PC-3 (cell line): Measurements from ENCODE around the gene RDM1. TPM values are rescaled to one million over a fixed set of nuclear protein-coding genes. Genes with fewer than 3 reads are reported as not detected.

Experiments
- ATAC-seq: fragments of 200-7000 bp; cut with Tn5 transposase; 2 replicates; pipeline ENCODE4 v1.9.1; 2020; ENCODE audit warnings: mild to moderate bottlenecking, moderate library complexity
- BruUV-seq: library from RNA; stranded (reverse); fragments of 400-500 nt; replicated peaks from 2 replicates; lab custom pipeline; 2021; lab: Mats Ljungman, UMichigan
- CTCF ChIA-PET: fragments of 300-600 bp; sonication (Branson Sonifier 250); formaldehyde crosslinking; loops from one replicate; lab custom pipeline; 2022; ENCODE audit warnings: antibody characterized with exemption; lab: Charles Lee
- POLR2A ChIA-PET: fragments of 300-600 bp; sonication (Branson Sonifier 250); formaldehyde crosslinking; loops from one replicate; lab custom pipeline; 2022; ENCODE audit warnings: antibody characterized with exemption; ENCODE audit not compliant: unreplicated experiment; lab: Charles Lee
- DNase-seq: peaks from one replicate; pipeline ENCODE4 v3.0.0-alpha.2; 2015
- H2AFZ ChIP-seq: fragments of 300-600 bp; sonication (generic); 2 replicates; pipeline ENCODE4 v1.6.0; 2016; ENCODE audit warnings: antibody characterized with exemption, low read length
- H3F3A ChIP-seq: fragments of 300-600 bp; sonication (generic); one replicate; pipeline ENCODE4 v1.6.0; 2017; ENCODE audit warnings: antibody characterized with exemption, low read length, control low read depth, mild to moderate bottlenecking; ENCODE audit not compliant: unreplicated experiment
- H3K27ac ChIP-seq: fragments of 300-600 bp; sonication (generic); 2 replicates; pipeline ENCODE4 v1.5.1; 2016; ENCODE audit warnings: mild to moderate bottlenecking, low read length
- H3K27me3 ChIP-seq: fragments of 300-600 bp; sonication (generic); 2 replicates; pipeline ENCODE4 v1.6.1; 2016; ENCODE audit warnings: low read length, mixed read lengths
- H3K36me3 ChIP-seq: fragments of 300-600 bp; sonication (generic); 2 replicates; pipeline ENCODE4 v1.6.1; 2016; ENCODE audit warnings: low read depth, mixed run types, low read length, mixed read lengths
- H3K4me1 ChIP-seq: fragments of 300-600 bp; sonication (generic); 2 replicates; pipeline ENCODE4 v1.5.1; 2016; ENCODE audit warnings: low read length; ENCODE audit not compliant: insufficient read depth
- H3K4me2 ChIP-seq: fragments of 300-600 bp; sonication (generic); 2 replicates; pipeline ENCODE4 v1.6.0; 2016; ENCODE audit warnings: low read length
- H3K4me3 ChIP-seq: fragments of 300-600 bp; sonication (generic); 2 replicates; pipeline ENCODE4 v1.5.1; 2016; ENCODE audit warnings: mild to moderate bottlenecking, low read length, mixed read lengths
- H3K79me2 ChIP-seq: fragments of 300-600 bp; sonication (generic); 2 replicates; pipeline ENCODE4 v1.6.1; 2017; ENCODE audit warnings: low read length, mixed read lengths
- H3K9ac ChIP-seq: fragments of 300-600 bp; sonication (generic); 2 replicates; pipeline ENCODE4 v1.6.0; 2016; ENCODE audit warnings: mild to moderate bottlenecking, low read length
- H3K9me2 ChIP-seq: fragments of 300-600 bp; sonication (generic); replicated peaks from 2 replicates; pipeline ENCODE4 v1.6.1; 2016; ENCODE audit warnings: mixed run types, low read length, mixed read lengths
- H3K9me3 ChIP-seq: fragments of 300-600 bp; sonication (generic); 2 replicates; pipeline ENCODE4 v1.6.1; 2016; ENCODE audit warnings: low read length, mixed read lengths
- H4K20me1 ChIP-seq: fragments of 300-600 bp; sonication (generic); 2 replicates; pipeline ENCODE4 v1.6.1; 2016; ENCODE audit warnings: low read length, mixed read lengths
- EZH2 ChIP-seq: fragments of 300-600 bp; sonication (generic); IDR thresholded peaks from one replicate; pipeline ENCODE4 v1.6.1; 2017; ENCODE audit warnings: antibody characterized with exemption, mild to moderate bottlenecking, low read length; ENCODE audit not compliant: unreplicated experiment
- EZH2phosphoT487 ChIP-seq: fragments of 300-600 bp; sonication (generic); IDR thresholded peaks from 2 replicates; pipeline ENCODE4 v1.6.1; 2018; ENCODE audit warnings: mild to moderate bottlenecking, antibody characterized with exemption, low read length, borderline replicate concordance
- intact Hi-C: fragments of 100-400 bp; cut with micrococcal nuclease; formaldehyde crosslinking; loops from 2 replicates; pipeline ENCODE4 v1.9.0; 2023
- total RNA-seq: library from RNA; depleted of rRNA; stranded (reverse); fragments of >200 nt; gene quantifications from 2 replicates; pipeline ENCODE4 v1.2.3, GENCODE V29; 2014
- TF ChIP-seq, protein P1 (sequence below): fragments of 300-600 bp; sonication (generic); conservative IDR thresholded peaks from 2 replicates; pipeline ENCODE4 v1.5.1; 2017; ENCODE audit warnings: antibody characterized with exemption, low read depth, mild to moderate bottlenecking, low read length

Gene RDM1
- total RNA-seq, 1 experiment from 2014 or later, result 2.0 TPM

DNA sequence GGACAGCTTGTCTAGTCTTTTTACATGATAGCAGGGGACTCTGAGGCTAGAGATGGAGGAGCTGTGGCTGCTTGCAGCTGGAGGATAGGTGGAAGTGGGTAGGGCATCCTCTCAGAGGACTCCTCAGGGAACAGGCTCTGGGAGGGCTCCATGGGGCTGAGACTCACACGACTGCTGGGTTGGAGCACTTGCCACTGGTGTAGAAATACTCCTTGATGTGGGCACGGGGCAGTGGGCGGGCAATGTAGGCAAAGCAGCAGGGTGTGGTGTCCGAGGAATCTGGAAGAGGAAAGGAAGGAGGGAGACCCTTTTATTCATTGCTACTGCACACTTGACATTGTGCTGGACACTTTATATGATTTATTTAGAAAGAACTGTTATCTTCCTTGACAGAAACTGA lies 52.2 kb downstream of the RDM1 start:
- Histone ChIP-seq H3K9me2 (no peaks in the 10 kb centered on the region), H4K20me1 (no peaks in the 10 kb centered on the region), H3F3A (no peaks in the 10 kb centered on the region), H3K4me2 (no peak overlapping the region), H3K4me3 (no peak overlapping the region), H3K27me3 (no peaks in the 10 kb centered on the region), H2AFZ (no peak overlapping the region), H3K27ac (no peak overlapping the region), H3K9me3 (no peaks in the 10 kb centered on the region), H3K79me2 (no peaks in the 10 kb centered on the region), H3K36me3 (no peaks in the 10 kb centered on the region), H3K9ac (no peak overlapping the region), H3K4me1 (no peaks in the 10 kb centered on the region)
- ChIA-PET CTCF (no interaction called here), POLR2A (no interaction called here)
- TF ChIP-seq, protein P1, sequence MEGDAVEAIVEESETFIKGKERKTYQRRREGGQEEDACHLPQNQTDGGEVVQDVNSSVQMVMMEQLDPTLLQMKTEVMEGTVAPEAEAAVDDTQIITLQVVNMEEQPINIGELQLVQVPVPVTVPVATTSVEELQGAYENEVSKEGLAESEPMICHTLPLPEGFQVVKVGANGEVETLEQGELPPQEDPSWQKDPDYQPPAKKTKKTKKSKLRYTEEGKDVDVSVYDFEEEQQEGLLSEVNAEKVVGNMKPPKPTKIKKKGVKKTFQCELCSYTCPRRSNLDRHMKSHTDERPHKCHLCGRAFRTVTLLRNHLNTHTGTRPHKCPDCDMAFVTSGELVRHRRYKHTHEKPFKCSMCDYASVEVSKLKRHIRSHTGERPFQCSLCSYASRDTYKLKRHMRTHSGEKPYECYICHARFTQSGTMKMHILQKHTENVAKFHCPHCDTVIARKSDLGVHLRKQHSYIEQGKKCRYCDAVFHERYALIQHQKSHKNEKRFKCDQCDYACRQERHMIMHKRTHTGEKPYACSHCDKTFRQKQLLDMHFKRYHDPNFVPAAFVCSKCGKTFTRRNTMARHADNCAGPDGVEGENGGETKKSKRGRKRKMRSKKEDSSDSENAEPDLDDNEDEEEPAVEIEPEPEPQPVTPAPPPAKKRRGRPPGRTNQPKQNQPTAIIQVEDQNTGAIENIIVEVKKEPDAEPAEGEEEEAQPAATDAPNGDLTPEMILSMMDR, result no peak
- TF ChIP-seq EZH2phosphoT487 (no peak), EZH2 (no peak)
- intact Hi-C loops, result no loop called here
- no TSS peak for BruUV-seq
- DNase-seq (no peak), ATAC-seq (no peak)

DNA sequence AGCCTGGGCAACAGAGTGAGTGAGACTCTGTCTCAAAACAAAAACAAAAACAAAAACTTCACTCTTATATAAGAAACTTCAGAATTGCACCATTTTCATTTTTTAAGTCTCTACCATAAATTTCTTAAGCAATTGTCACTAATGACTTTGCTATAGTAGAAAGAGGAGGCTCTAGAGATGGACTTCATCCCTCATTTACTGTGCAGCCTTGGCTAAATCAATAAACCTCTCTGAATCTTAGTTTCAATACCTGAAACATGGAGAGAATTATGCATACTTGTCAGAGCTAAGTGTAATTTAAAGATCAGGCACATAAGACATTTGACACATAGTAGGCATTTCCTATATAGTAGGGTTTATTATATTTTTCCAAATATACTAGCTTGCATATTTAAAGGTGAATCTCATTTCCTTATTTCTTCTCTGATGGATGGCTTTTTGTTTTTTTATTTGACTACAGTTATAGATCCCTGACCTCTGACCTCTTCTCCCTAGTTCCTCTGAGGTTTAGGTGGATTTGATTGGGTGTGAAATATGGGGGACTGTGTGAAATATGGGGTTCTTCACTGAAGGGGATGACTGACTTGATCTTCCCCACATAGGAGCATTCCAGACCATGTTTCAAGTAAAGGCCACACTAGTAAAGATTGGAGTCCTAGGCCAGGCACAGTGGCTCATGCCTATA lies 53.1 kb downstream of the RDM1 start:
- DNase-seq (no peak), ATAC-seq (no peak)
- H3K27ac ChIP-seq, result no peak overlapping the region
- no peak overlapping the region for H2AFZ ChIP-seq
- no peak overlapping the region for H3K4me2 ChIP-seq
- H3F3A ChIP-seq, result no peaks in the 10 kb centered on the region
- H3K36me3 ChIP-seq, result no peaks in the 10 kb centered on the region
- TF ChIP-seq EZH2 (no peak), EZH2phosphoT487 (no peak)
- TF ChIP-seq, protein P1, result no peak
- H3K9me2 ChIP-seq, result no peaks in the 10 kb centered on the region
- no peaks in the 10 kb centered on the region for H3K4me1 ChIP-seq
- intact Hi-C loops, result no loop called here
- no peaks in the 10 kb centered on the region for H4K20me1 ChIP-seq
- H3K9ac ChIP-seq, result no peak overlapping the region
- no peak overlapping the region for H3K4me3 ChIP-seq
- no peaks in the 10 kb centered on the region for H3K79me2 ChIP-seq
- no TSS peak for BruUV-seq
- H3K9me3 ChIP-seq, result no peaks in the 10 kb centered on the region
- ChIA-PET POLR2A (no interaction called here), CTCF (no interaction called here)
- H3K27me3 ChIP-seq, result no peaks in the 10 kb centered on the region

DNA sequence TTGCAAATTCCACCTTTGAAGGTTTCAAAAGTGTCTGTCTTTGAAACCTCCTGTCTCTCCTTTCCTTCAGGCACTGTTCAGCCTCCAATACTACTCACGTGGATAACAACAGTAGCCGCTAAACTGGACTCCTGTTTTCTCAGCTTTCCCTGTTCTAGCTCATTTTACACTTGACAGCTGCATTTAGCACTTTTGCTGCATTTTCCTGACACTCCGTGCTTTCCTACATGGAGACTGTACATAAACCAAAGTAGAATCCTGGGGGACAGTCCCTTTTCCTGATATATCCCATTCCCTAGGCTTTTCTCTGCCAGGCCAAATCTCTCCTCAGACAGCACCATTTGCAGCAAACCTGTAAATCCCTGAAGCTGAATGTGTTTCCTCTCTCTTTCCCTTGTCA lies 54.0 kb downstream of the RDM1 start:
- H3K9ac ChIP-seq, result no peak overlapping the region
- no peak overlapping the region for H2AFZ ChIP-seq
- H3K4me2 ChIP-seq, result no peak overlapping the region
- no peaks in the 10 kb centered on the region for H4K20me1 ChIP-seq
- H3K36me3 ChIP-seq, result no peaks in the 10 kb centered on the region
- no peak overlapping the region for H3K27ac ChIP-seq
- H3K79me2 ChIP-seq, result no peaks in the 10 kb centered on the region
- intact Hi-C loops, result no loop called here
- H3K4me1 ChIP-seq, result no peaks in the 10 kb centered on the region
- H3F3A ChIP-seq, result no peaks in the 10 kb centered on the region
- TF ChIP-seq EZH2 (no peak), EZH2phosphoT487 (no peak)
- TF ChIP-seq, protein P1, result no peak
- H3K4me3 ChIP-seq, result no peak overlapping the region
- ChIA-PET POLR2A (no interaction called here), CTCF (no interaction called here)
- no peaks in the 10 kb centered on the region for H3K27me3 ChIP-seq
- H3K9me2 ChIP-seq, result no peaks in the 10 kb centered on the region
- no TSS peak for BruUV-seq
- DNase-seq (no peak), ATAC-seq (no peak)
- H3K9me3 ChIP-seq, result no peaks in the 10 kb centered on the region
